Panc1 (cell line): ENCODE results near the gene TNFAIP1. TPM values are rescaled to one million over a fixed set of nuclear protein-coding genes. Genes with fewer than 3 reads are reported as not detected.
A peak's percentile ranks its signal among the peaks of the same experiment; 100 is the strongest.

Experiments used
- ATAC-seq: fragments of 200-7000 bp; cut with Tn5 transposase; 2 replicates; pipeline ENCODE4 v1.9.1; 2020; ENCODE audit warnings: mild to moderate bottlenecking, moderate library complexity
- BruUV-seq: library from RNA; stranded (reverse); fragments of 400-500 nt; replicated peaks from 2 replicates; lab custom pipeline; 2021; lab: Mats Ljungman, UMichigan
- CTCF ChIA-PET: fragments of 300-600 bp; sonication (Branson Sonifier 250); formaldehyde crosslinking; loops from one replicate; lab custom pipeline; 2022; ENCODE audit warnings: antibody characterized with exemption; lab: Charles Lee
- POLR2A ChIA-PET: fragments of 300-600 bp; sonication (Branson Sonifier 250); formaldehyde crosslinking; loops from one replicate; lab custom pipeline; 2022; ENCODE audit warnings: antibody characterized with exemption; lab: Charles Lee
- DNase-seq: peaks from one replicate; pipeline ENCODE4 v3.0.0-alpha.2; 2010; ENCODE audit warnings: low read depth, low spot score
- H3K27ac ChIP-seq: 2 replicates; pipeline ENCODE4 v1.5.1; 2011; ENCODE audit warnings: mild to moderate bottlenecking, low read length, inconsistent platforms
- H3K27me3 ChIP-seq: fragments of 200-500 bp; sonication (Bioruptor generic); 2 replicates; pipeline ENCODE4 v1.6.0; 2014; ENCODE audit warnings: low read length, inconsistent platforms; ENCODE audit not compliant: control insufficient read depth, insufficient read depth
- H3K36me3 ChIP-seq: fragments of 200-500 bp; sonication (Bioruptor generic); 2 replicates; pipeline ENCODE4 v1.5.1; 2014; ENCODE audit warnings: inconsistent platforms, mild to moderate bottlenecking, low read length, moderate library complexity; ENCODE audit not compliant: control insufficient read depth, insufficient read depth
- H3K4me1 ChIP-seq: 2 replicates; pipeline ENCODE4 v1.5.1; 2011; ENCODE audit warnings: inconsistent platforms, mild to moderate bottlenecking, low read length, moderate library complexity; ENCODE audit not compliant: control insufficient read depth, insufficient read depth
- H3K4me3 ChIP-seq, 2 experiments: 2 replicates each; pipeline ENCODE4 v1.5.1; 2011 to 2012; ENCODE audit warnings: low read depth in 2 of 2, low read length in 2 of 2, mild to moderate bottlenecking in 2 of 2, inconsistent platforms in 1 of 2, moderate library complexity in 1 of 2
- H3K9me3 ChIP-seq: fragments of 200-500 bp; sonication (Bioruptor generic); 2 replicates; pipeline ENCODE4 v1.5.1; 2014; ENCODE audit warnings: low read depth, mild to moderate bottlenecking, inconsistent platforms, low read length, moderate library complexity; ENCODE audit not compliant: control insufficient read depth, insufficient read depth
- POLR2AphosphoS5 ChIP-seq: IDR thresholded peaks from 2 replicates; pipeline ENCODE4 v1.6.1; 2012; ENCODE audit warnings: mild to moderate bottlenecking, low read depth, low read length, moderate library complexity
- REST ChIP-seq, 2 experiments: IDR thresholded peaks; 2 replicates each; pipeline ENCODE4 v1.6.1; 2011 to 2012; ENCODE audit warnings: low read depth in 2 of 2, control low read depth in 1 of 2, low read length in 1 of 2, mild to moderate bottlenecking in 1 of 2, moderate library complexity in 1 of 2; ENCODE audit not compliant: insufficient read depth in 1 of 2
- SIN3A ChIP-seq: IDR thresholded peaks from 2 replicates; pipeline ENCODE4 v1.6.1; 2012; ENCODE audit warnings: low read depth, mild to moderate bottlenecking, low read length, moderate library complexity, borderline replicate concordance; ENCODE audit not compliant: insufficient read depth
- TCF7L2 ChIP-seq: IDR thresholded peaks from 2 replicates; pipeline ENCODE4 v1.6.1; 2011; ENCODE audit warnings: mild to moderate bottlenecking, low read depth, low read length, inconsistent platforms
- in situ Hi-C: cut with HindIII; loops from 2 replicates; pipeline ENCODE4 v1.10.0; 2016; ENCODE audit warnings: low sequenced_read_pairs, low pct_unique_long_range_greater_than_20kb
- intact Hi-C: fragments of 100-400 bp; cut with micrococcal nuclease; formaldehyde crosslinking; loops from one replicate; pipeline ENCODE4 v1.10.0; 2022; ENCODE audit not compliant: unreplicated experiment
- total RNA-seq: library from RNA; stranded (reverse); gene quantifications from one replicate; pipeline ENCODE4 v1.2.1, GENCODE V29; 2021; ENCODE audit not compliant: unreplicated experiment
- TF ChIP-seq, protein P1 (sequence below): fragments of 450-650 bp; IDR thresholded peaks from 2 replicates; pipeline ENCODE4 v1.5.1; 2017; ENCODE audit warnings: mild to moderate bottlenecking

TNFAIP1 gene
- total RNA-seq, 1 experiment from 2014 or later, result 55.8 TPM

DNA sequence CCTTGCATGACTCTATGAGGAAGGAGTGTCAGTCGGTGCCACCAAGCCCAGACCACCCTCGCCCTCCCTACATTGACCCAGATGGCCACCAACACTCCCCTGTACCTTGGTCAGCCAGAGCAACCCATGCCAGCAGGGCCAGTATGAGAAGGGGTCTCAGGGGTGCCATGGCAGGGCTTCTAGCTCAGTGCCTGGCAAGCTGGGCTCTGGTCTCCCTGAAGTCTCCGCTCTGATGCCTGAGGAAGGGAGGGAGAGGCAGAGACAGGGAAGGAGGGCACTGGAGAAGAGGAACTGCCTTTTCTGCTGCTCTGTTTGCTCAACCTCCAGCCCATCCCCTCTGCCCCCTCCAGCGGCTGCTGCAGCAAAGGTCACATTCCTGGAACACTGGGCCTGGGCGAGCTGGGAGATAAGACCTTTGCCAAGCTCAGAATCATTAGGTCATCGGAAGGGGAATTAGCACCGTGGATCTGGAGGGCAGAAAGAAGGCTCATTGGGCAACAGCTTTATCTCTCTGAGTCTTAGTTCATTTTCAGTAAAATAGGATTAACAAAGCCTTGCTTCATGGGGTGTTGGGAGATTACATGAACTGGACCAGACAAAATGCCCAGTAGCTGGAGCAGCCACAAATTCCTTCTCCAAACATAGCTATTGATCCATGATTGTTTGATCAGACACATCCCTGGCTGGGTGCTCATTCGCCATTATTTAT is 34.6 kb downstream of the TNFAIP1 start, which contains the start of gene VTN:
TSS of gene VTN (minus strand) at position 273 of the 709 bp plus-strand sequence. CDS start at position 169, 104 bp downstream.
- ChIA-PET CTCF (no interaction called here), POLR2A (interaction anchor here (0.6 to 1.0 kb wide), 3 partner anchors 13 to 156 kb away, joined by 3 to 5 read pairs (median 4); partner anchors contain the start of gene POLDIP2)
- DNase-seq, result no peak
- in situ Hi-C loops (no loop called here), intact Hi-C loops (no loop called here)
- peaks cover 27% of the 10 kb centered on the region for H3K4me1 ChIP-seq
- H3K4me3 ChIP-seq, result peak within 1 kb of the TSS; percentile 65 to 93
- H3K27ac ChIP-seq, result peak within 1 kb of the TSS; percentile 84
- no peaks in the 10 kb centered on the region for H3K27me3 ChIP-seq
- BruUV-seq, result no TSS peak
- no peaks in the 10 kb centered on the region for H3K36me3 ChIP-seq
- TF ChIP-seq TCF7L2, result no peak
- H3K9me3 ChIP-seq, result no peaks in the 10 kb centered on the region
- ATAC-seq, result peak; percentile 5; the same call in 1 of the 2 replicates

GRCh38 chr17:28370744-28371103 is 35.2 kb downstream of the TNFAIP1 start:
- in situ Hi-C loops, result no loop called here

More at GRCh38 chr17:28370744-28371103, 35.2 kb downstream of the TNFAIP1 start:
- Histone ChIP-seq H3K36me3 (no peaks in the 10 kb centered on the region), H3K27ac (peak overlapping the region; percentile 84), H3K27me3 (no peaks in the 10 kb centered on the region), H3K4me3 (peak overlapping the region; percentile 65 to 93), H3K4me1 (peaks cover 27% of the 10 kb centered on the region), H3K9me3 (no peaks in the 10 kb centered on the region)
- POLR2A ChIA-PET, result interaction anchor here (0.9 to 1.0 kb wide), 2 partner anchors 12 to 13 kb away, joined by 3 to 5 read pairs; partner anchors contain the start of gene POLDIP2
- DNase-seq (no peak), ATAC-seq (no peak)
- intact Hi-C loops, result no loop called here
- no peak for TF ChIP-seq SIN3A
- no peak for TF ChIP-seq TCF7L2
- no peak for TF ChIP-seq REST (IDR thresholded peaks at IDR 0.05; ENCODE audit: insufficient read depth in 1 of 2, low read depth in 2 of 2, low read length in 1 of 2)
- TF ChIP-seq, protein P1, sequence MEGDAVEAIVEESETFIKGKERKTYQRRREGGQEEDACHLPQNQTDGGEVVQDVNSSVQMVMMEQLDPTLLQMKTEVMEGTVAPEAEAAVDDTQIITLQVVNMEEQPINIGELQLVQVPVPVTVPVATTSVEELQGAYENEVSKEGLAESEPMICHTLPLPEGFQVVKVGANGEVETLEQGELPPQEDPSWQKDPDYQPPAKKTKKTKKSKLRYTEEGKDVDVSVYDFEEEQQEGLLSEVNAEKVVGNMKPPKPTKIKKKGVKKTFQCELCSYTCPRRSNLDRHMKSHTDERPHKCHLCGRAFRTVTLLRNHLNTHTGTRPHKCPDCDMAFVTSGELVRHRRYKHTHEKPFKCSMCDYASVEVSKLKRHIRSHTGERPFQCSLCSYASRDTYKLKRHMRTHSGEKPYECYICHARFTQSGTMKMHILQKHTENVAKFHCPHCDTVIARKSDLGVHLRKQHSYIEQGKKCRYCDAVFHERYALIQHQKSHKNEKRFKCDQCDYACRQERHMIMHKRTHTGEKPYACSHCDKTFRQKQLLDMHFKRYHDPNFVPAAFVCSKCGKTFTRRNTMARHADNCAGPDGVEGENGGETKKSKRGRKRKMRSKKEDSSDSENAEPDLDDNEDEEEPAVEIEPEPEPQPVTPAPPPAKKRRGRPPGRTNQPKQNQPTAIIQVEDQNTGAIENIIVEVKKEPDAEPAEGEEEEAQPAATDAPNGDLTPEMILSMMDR, result no peak
- no peak for TF ChIP-seq POLR2AphosphoS5
- no TSS peak for BruUV-seq
- CTCF ChIA-PET, result no interaction called here
